GM19239 (cell line): ENCODE results near the gene MROH7.

Source experiments
- DNase-seq: peaks from one replicate; pipeline ENCODE4 v3.0.0; 2011; ENCODE audit warnings: low spot score; ENCODE audit not compliant: insufficient read length
- FAIRE-seq: peaks from 2 replicates; lab custom pipeline; 2011; peaks lifted over from hg19 to GRCh38; lab: Jason Lieb, UNC

Gene MROH7

DNA sequence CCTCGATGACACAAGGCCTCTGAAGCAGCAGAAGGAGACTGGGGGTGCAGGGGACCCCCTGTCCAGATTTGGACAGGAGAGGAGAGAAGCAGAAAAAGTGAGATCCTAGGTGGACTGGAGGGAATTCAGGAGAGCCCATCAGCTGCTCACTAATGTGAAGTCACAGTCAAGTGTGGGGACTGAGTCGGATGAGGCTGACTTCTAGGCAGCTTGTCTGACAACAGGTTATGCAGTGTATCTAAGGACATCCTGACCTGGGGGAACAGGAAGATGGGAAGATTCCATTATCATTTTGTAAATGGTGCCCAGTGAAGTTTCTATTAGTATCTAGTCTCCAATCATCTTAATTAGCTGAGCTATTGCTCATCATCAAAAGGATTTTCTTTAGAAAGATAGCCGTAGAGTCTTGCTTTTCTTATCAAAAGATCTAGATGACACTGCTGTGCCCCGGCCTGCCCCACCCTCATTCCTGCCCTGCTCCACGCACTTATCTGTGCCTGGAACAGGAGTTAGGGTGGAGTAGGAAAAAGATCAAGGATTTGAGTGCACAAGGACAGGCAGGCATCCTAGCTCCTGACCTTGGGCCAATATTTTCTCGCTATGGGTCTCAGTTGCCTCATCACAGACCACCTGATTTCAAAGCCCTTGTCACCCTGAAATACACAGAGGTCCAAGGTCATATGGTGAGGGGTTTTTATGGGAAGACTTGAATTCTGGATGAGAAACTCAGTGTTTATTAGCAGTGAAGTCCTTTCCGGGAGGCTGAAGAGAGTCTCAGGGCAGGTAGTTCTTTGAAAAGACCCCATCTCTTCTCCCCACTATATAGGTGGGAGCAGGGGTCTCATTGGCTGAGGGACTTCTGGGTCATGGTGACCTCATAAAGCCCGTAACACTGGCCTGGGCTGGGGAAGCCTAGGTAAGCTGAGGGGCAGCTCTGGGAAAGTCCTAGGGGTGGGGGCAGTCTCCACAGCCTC lies at the start of gene MROH7:
TSS of gene MROH7 (plus strand) at position 924 of the 974 bp plus-strand sequence. CDS start 11,141 bp downstream, outside the sequence.
- no peak for FAIRE-seq
- no peak for DNase-seq

GRCh38 chr1:54593571-54594160 lies 47.9 kb upstream of the MROH7 start:
- no peak for FAIRE-seq
- DNase-seq = no peak

DNA sequence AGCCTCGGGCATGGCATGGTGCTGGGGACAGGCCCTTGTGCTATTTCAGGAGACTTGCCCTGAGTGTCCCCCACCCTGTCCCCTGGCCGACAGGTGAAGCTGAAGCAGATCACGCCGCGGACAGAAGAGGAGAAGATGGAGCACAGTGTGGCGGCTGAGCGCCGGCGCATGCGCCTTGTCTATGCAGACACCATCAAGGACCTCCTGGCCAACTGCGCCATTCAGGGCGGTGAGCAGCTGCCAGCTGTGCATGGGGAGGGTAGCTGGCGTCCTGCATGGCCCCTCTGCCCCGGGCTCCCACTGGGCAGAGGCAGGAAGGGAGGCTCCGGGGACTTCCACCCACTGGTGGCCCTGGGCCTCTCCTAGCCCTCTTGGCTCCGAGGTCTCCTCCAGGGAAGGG lies 47.1 kb upstream of the MROH7 start:
- DNase-seq (no peak), FAIRE-seq (no peak)

GRCh38 chr1:54595956-54596498 lies 45.6 kb upstream of the MROH7 start:
- FAIRE-seq (no peak), DNase-seq (no peak)

GRCh38 chr1:54596756-54597155 lies 44.8 kb upstream of the MROH7 start:
- FAIRE-seq (no peak), DNase-seq (no peak)

- no peak for FAIRE-seq
Observed at GRCh38 chr1:54597455-54598030, 44.0 kb upstream of the MROH7 start.

GRCh38 chr1:54599211-54599823 lies 42.3 kb upstream of the MROH7 start:
- no peak for DNase-seq
- no peak for FAIRE-seq

More at GRCh38 chr1:54597455-54598030, 44.0 kb upstream of the MROH7 start:
- no peak for DNase-seq

DNA sequence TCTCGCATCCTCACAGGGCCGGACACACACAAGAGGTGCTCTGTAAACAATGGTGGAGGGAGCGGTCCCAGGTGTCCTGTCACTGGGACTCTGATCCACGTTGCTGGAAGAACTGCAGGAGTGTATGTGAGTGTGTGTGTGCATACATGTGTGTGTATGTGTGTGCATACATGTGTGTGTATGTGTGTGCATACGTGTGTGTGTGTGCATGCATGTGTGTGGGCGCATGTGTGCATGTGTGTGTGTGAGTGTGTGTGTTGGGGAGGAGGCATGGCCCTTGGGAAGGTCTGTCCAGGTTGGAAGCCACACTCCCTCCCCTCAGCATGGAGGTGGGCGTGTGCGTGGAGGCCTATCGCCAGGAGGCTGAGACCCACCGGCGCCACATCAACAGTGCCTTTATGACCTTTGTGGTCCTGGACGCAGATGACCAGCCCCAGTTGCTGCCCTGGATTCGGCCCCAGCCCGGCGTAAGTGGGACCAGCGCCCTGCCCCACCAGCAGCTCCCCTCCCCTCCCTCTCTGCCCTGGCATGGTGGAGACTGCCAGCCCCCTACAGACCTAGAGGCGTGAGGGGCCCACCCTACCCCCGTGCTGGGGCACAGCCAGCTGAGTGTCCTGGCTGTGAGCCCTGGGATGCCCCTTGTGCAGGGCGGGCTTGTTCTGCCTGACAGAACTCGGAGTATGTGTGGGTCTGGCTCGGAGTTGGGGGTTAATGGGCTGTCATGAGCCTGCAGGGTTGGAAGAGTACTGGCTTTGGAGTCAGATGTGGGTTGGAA lies 40.5 kb upstream of the MROH7 start:
- FAIRE-seq (no peak), DNase-seq (no peak)

DNA sequence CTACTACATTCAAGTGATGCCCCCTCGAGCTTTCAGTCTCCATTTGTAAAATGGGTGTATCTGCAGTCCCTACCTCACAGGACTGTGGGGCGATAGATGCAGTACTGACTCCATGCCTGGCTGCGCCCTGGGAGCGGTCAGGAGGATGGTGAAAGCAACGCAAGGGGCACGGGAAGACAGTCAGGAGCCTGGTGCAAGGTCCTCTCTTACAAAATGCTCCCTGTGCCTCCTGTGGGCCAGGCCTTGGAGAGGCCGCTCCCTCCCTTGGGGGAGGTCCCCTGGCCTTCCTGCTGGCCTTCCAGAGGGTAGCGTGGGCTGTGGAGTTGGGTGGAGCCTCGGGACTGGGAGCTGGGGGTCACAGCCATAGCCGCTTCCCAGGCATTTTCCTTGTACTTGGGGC lies 39.9 kb upstream of the MROH7 start:
- DNase-seq (no peak), FAIRE-seq (no peak)

DNA sequence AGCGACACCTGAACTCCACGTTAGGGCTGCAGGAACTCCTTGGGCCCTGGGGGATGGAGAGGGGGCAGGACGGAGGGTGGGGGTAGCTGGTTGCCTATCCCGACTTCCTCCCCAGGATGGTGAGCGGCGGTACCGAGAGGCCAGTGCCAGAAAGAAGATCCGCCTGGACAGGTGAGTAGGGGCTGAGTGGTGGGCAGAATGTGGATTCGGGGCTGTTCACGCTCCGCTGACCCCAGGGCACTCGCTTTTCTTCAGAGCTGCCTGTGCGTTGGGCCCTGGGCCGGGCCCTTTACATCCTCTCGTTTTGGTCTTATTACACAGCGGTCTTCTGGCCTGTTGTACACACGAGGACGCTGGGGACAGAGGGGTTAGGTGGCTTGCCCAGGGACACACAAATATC lies 39.0 kb upstream of the MROH7 start:
- FAIRE-seq = no peak
- DNase-seq = no peak

DNA sequence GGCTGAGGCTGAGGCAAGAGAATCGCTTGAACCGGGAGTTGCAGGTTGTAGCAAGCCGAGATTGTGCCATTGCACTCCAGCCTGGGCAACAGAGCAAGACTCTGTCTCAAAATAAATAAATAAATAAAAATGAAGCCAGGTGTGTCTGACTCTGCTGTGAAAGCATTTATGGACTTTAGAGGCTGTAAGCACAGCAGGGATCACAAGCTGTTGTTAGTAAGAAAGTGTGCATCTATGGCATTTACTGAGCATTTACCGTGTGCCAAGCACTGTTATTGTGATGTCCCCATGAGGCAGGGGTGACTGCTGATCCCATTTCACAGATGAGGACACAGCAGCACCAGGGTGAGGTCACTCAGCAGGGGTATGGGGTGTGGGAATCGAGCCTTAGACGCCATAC lies 38.3 kb upstream of the MROH7 start:
- no peak for DNase-seq
- FAIRE-seq = no peak

GRCh38 chr1:54604051-54604450 lies 37.5 kb upstream of the MROH7 start:
- FAIRE-seq (no peak), DNase-seq (no peak)

- FAIRE-seq = peak; percentile 21
- DNase-seq = no peak
Observed at GRCh38 chr1:54604572-54605370, 36.8 kb upstream of the MROH7 start.

DNA sequence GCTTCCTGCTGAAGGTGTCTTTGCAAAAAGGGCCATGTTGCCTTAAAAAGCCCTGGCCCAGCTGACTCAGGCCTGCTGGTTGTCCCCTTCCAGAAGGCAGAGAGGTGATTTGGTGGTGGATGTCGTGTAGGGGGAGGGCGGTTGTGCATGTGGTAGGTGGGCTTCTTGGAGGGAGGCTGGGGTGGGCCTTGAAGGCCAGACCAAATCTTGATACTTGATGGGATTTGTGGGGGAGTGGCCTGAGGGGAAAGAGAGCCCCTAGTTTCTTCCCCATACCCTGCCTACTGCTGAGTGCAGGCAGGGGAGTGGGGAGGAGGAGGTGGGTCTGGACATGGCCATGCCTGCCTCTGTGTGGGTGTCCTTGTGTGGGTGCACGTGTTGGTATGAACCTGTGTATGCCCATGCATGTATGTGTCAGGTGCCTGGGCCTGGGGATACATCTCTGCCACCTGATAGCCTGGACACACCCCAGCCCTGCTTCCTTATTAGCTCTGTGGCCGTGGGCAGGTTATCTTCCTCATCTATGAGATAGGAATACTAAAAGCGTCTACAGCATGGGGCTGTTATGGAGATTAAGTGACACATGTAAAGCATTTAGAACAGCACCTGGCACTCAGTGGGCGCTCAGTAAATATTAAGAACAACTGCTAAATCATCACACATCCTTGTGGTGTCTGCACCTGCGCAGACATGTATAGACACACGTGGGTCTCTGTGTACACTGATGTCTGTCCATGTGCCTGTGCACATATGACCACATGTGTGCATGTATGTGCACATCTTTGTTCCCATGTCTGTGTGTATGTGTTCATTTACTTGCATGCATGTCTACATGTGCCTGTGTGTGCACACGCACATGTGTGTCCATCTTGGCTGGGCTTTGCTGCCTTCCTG lies 35.2 kb upstream of the MROH7 start:
- DNase-seq (no peak), FAIRE-seq (no peak)

DNA sequence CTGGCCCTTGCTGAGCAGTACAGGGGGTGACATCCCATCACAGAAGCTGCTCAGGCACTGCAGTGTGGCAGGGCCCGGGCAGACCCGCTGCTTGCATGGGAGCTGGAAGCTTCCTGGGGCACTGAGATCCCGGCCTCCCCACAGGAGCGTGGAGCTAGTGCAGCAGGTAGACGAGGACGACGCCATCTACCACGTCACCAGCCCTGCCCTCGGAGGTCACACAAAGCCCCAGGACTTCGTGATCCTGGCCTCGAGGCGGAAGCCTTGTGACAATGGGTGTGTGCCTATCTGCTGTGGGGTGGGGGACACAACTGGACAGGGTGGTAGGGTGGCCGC lies 34.6 kb upstream of the MROH7 start:
- DNase-seq (no peak), FAIRE-seq (no peak)

DNA sequence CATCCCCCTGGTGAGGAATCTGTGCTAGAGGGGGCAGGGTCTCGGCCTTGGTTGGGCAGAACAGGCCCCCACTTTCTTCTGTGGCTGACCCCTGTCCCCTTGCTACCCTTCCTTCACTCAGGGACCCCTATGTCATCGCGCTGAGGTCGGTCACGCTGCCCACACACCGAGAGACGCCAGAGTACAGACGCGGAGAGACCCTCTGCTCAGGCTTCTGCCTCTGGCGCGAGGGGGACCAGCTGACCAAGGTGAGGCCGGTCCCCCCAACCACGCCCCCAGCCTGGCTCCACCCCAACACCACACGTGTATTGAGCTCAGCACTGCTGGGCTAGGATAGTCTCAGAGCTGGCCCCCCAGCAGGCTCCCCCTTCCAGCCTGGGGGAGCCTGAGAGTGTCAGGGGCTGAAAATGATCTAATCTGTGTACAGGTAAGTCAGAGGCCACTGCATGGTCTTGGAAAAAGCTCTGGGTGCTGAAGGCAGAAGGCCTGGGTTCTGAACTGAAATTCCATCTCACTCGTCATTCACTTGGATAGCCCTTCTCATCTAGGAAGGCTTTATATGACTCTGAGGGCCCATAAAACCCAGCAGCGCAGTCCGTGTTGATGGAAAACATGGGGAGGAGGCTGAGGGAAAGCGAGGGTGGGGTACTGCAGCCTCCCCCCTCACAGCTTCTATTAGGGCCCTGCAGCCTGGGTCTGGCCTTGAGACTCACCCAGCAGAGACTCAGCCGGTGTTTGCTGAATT lies 33.6 kb upstream of the MROH7 start:
- FAIRE-seq = no peak
- DNase-seq = no peak

- FAIRE-seq = no peak
- no peak for DNase-seq
Observed at GRCh38 chr1:54608566-54609230, 32.9 kb upstream of the MROH7 start.
